ENCODE data around the gene HKDC1.

HKDC1 gene

DNA sequence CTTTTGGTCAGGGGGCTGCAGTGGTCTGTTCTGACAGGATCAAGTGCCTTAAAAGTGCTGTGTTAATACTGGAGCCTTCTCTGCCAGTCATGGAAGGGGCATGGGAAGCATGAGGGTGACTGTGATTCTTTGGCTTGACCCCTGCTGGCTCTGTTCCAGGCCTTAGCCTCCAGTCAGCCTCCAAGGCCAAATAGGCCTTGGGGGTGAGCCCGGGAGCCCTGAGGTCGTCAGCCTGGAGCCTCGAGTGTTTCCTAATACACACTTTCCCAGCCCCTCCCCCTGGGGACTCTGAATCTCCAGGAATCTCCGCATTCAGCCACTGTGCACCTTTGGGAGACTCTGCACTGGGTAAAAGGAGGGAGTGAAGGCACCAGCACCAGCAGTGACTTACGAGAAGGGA, 10.0 kb downstream of the HKDC1 start:
- Histone ChIP-seq H3K27ac (ENCODE audit: low read depth, low read length, severe bottlenecking) (no peak overlapping the region), H3K4me1 (ENCODE audit: control insufficient read depth, insufficient read depth, low read length, poor library complexity, severe bottlenecking) (peaks cover 26% of the 10 kb centered on the region), H3K36me3 (ENCODE audit: control insufficient read depth, insufficient read depth, low read length) (no peaks in the 10 kb centered on the region), H3K9me3 (ENCODE audit: control insufficient read depth, low read length) (no peaks in the 10 kb centered on the region), H3K4me3 (ENCODE audit: extremely low read depth, insufficient read depth, low read length, poor library complexity, severe bottlenecking) (no peak overlapping the region)
- 91% methylated on average over 2 of the region's 5 CpGs; no CpG with 5 or more reads in 1 of the 2 experiments for WGBS, 2 experiments (ENCODE audit: insufficient coverage in 2 of 2)

GRCh38 chr10:69232252-69232651, 12.1 kb downstream of the HKDC1 start:
- peaks cover 21% of the 10 kb centered on the region for H3K4me1 ChIP-seq (ENCODE audit: control insufficient read depth, insufficient read depth, low read length, poor library complexity, severe bottlenecking)
- H3K9me3 ChIP-seq (ENCODE audit: control insufficient read depth, low read length) = no peaks in the 10 kb centered on the region
- H3K4me3 ChIP-seq (ENCODE audit: extremely low read depth, insufficient read depth, low read length, poor library complexity, severe bottlenecking) = no peak overlapping the region
- no peaks in the 10 kb centered on the region for H3K36me3 ChIP-seq (ENCODE audit: control insufficient read depth, insufficient read depth, low read length)
- H3K27ac ChIP-seq (ENCODE audit: low read depth, low read length, severe bottlenecking) = no peak overlapping the region
- WGBS, 2 experiments (ENCODE audit: insufficient coverage in 2 of 2) = 65 to 74% methylated on average over 8 to 9 of the region's 9 CpGs

DNA sequence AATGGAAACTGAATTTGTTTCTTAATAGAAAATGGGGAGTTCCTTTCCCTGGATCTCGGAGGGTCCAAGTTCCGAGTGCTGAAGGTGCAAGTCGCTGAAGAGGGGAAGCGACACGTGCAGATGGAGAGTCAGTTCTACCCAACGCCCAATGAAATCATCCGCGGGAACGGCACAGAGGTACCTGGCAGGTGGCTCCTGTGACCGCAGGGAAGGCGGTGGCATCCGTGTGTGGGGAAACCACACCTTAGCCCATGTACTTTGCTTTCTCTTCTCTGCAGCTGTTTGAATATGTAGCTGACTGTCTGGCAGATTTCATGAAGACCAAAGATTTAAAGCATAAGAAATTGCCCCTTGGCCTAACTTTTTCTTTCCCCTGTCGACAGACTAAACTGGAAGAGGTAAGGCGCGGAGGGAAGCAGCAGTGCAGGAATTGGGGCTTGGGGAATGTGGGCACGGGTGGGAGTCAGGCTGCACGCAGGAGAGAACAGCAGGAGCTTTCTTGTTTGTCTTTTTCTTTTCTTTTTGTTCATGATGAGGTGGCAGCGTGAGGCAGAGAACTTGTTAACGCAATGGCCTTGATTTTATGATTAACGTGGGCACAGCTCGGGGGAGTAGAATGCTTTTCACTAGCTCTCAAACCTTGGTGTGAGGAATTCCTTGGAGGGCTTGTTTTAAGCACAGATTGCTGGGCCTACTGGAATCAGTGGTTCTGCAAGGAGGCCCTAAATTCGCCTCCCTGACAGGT, 12.8 kb downstream of the HKDC1 start:
- Histone ChIP-seq H3K27ac (ENCODE audit: low read depth, low read length, severe bottlenecking) (peak overlapping the region; percentile 23), H3K4me1 (ENCODE audit: control insufficient read depth, insufficient read depth, low read length, poor library complexity, severe bottlenecking) (peaks cover 21% of the 10 kb centered on the region)
- WGBS, 2 experiments (ENCODE audit: insufficient coverage in 2 of 2) = 90 to 92% methylated on average over 17 to 19 of the region's 22 CpGs

DNA sequence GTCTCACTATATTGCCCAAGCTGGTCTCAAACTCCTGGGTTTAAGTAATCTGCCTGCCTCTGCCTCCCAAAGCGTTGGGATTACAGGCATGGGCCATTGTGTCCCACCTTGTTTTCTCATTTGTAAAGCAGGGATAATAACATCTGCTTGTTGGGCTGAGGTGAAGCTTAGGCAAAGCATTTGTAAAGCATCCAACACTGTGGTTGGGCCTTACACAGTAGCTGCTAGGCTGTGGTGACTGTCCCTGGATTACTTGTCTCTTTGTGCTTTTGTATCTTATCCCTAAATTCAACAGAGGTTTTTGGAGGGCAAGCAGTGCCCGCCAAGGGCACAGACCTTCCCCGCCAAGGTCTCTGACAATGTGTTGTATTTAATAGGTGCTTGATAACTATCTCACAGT, 14.3 kb downstream of the HKDC1 start:
- 90 to 92% methylated on average over 2 of the region's 3 CpGs for WGBS, 2 experiments (ENCODE audit: insufficient coverage in 2 of 2)
- Histone ChIP-seq H3K4me1 (ENCODE audit: control insufficient read depth, insufficient read depth, low read length, poor library complexity, severe bottlenecking) (peaks cover 15% of the 10 kb centered on the region), H3K4me3 (ENCODE audit: extremely low read depth, insufficient read depth, low read length, poor library complexity, severe bottlenecking) (no peak overlapping the region), H3K27ac (ENCODE audit: low read depth, low read length, severe bottlenecking) (no peak overlapping the region), H3K9me3 (ENCODE audit: control insufficient read depth, low read length) (no peaks in the 10 kb centered on the region), H3K36me3 (ENCODE audit: control insufficient read depth, insufficient read depth, low read length) (no peaks in the 10 kb centered on the region)

More for the DNA sequence above, 12.8 kb downstream of the HKDC1 start:
- no peaks in the 10 kb centered on the region for H3K9me3 ChIP-seq (ENCODE audit: control insufficient read depth, low read length)
- no peak overlapping the region for H3K4me3 ChIP-seq (ENCODE audit: extremely low read depth, insufficient read depth, low read length, poor library complexity, severe bottlenecking)
- no peaks in the 10 kb centered on the region for H3K36me3 ChIP-seq (ENCODE audit: control insufficient read depth, insufficient read depth, low read length)

GRCh38 chr10:69237528-69238159, 17.5 kb downstream of the HKDC1 start:
- Histone ChIP-seq H3K9me3 (ENCODE audit: control insufficient read depth, low read length) (no peaks in the 10 kb centered on the region), H3K27ac (ENCODE audit: low read depth, low read length, severe bottlenecking) (no peak overlapping the region), H3K4me1 (ENCODE audit: control insufficient read depth, insufficient read depth, low read length, poor library complexity, severe bottlenecking) (peaks cover 8% of the 10 kb centered on the region), H3K4me3 (ENCODE audit: extremely low read depth, insufficient read depth, low read length, poor library complexity, severe bottlenecking) (no peak overlapping the region), H3K36me3 (ENCODE audit: control insufficient read depth, insufficient read depth, low read length) (no peaks in the 10 kb centered on the region)
- whole genome bisulfite sequencing, 2 experiments (ENCODE audit: insufficient coverage in 2 of 2) = 18 to 61% methylated on average over 3 to 10 of the region's 17 CpGs

GRCh38 chr10:69239136-69239535, 19.0 kb downstream of the HKDC1 start:
- 77 to 85% methylated on average over 4 of the region's 5 CpGs for WGBS, 2 experiments (ENCODE audit: insufficient coverage in 2 of 2)
- H3K9me3 ChIP-seq (ENCODE audit: control insufficient read depth, low read length) = no peaks in the 10 kb centered on the region

DNA sequence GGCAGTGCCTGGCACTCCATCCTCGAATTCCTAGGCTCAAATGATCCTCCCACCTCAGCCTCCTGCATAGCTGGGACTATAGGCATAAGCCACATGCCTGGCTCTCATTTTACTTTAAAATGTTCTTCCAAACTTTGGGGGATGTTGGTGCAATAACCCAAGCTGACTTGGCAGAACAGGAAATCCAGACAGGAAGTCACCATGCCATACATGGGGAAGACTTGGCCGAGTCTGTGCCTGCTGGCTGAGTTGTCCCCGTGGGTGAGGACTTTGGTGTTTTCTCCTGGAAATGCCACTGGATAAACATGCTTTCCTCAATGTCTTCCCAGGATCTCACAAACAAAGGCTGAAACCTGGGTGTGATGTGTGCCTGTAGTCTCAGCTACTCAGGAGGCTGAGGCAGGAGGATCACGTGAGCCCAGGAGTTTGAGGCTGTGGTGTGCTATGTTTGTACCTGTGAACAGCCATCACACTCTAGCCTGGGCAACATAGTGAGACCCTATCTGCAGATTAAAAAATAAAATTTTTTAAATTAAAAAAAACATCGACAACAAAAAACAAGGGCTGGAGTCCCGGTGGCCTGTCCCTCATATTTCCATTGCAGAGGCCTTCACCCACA, 19.8 kb downstream of the HKDC1 start:
- Histone ChIP-seq H3K36me3 (ENCODE audit: control insufficient read depth, insufficient read depth, low read length) (no peaks in the 10 kb centered on the region), H3K4me1 (ENCODE audit: control insufficient read depth, insufficient read depth, low read length, poor library complexity, severe bottlenecking) (no peaks in the 10 kb centered on the region), H3K9me3 (ENCODE audit: control insufficient read depth, low read length) (no peaks in the 10 kb centered on the region), H3K27ac (ENCODE audit: low read depth, low read length, severe bottlenecking) (no peak overlapping the region), H3K4me3 (ENCODE audit: extremely low read depth, insufficient read depth, low read length, poor library complexity, severe bottlenecking) (no peak overlapping the region)
- WGBS, 2 experiments (ENCODE audit: insufficient coverage in 2 of 2) = 91 to 100% methylated on average over 3 to 4 of the region's 6 CpGs

More at GRCh38 chr10:69239136-69239535, 19.0 kb downstream of the HKDC1 start:
- Histone ChIP-seq H3K4me3 (ENCODE audit: extremely low read depth, insufficient read depth, low read length, poor library complexity, severe bottlenecking) (no peak overlapping the region), H3K4me1 (ENCODE audit: control insufficient read depth, insufficient read depth, low read length, poor library complexity, severe bottlenecking) (no peaks in the 10 kb centered on the region), H3K27ac (ENCODE audit: low read depth, low read length, severe bottlenecking) (no peak overlapping the region), H3K36me3 (ENCODE audit: control insufficient read depth, insufficient read depth, low read length) (no peaks in the 10 kb centered on the region)

DNA sequence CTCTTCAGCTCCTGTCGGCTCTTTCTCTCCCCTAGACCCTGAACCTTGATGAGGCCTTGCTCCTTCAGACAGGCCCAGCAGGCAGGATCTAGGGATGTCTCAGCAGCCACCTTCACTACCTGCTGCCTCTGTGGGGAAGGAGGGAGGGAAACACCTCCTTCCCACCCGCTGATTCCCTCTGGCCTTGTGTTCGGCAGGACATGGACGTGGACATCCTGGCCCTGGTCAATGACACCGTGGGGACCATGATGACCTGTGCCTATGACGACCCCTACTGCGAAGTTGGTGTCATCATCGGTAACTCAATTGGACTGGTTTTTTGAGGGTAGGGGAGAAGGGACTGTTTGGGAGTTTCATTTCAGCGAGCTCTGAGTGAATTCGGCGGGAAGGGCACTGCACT, 20.3 kb downstream of the HKDC1 start:
- H3K27ac ChIP-seq (ENCODE audit: low read depth, low read length, severe bottlenecking) = no peak overlapping the region
- no peak overlapping the region for H3K4me3 ChIP-seq (ENCODE audit: extremely low read depth, insufficient read depth, low read length, poor library complexity, severe bottlenecking)
- no peaks in the 10 kb centered on the region for H3K9me3 ChIP-seq (ENCODE audit: control insufficient read depth, low read length)
- WGBS, 2 experiments (ENCODE audit: insufficient coverage in 2 of 2) = 94 to 95% methylated on average over 6 to 10 of the region's 11 CpGs
- no peaks in the 10 kb centered on the region for H3K4me1 ChIP-seq (ENCODE audit: control insufficient read depth, insufficient read depth, low read length, poor library complexity, severe bottlenecking)
- H3K36me3 ChIP-seq (ENCODE audit: control insufficient read depth, insufficient read depth, low read length) = no peaks in the 10 kb centered on the region

GRCh38 chr10:69241575-69241974, 21.4 kb downstream of the HKDC1 start:
- no peak overlapping the region for H3K4me3 ChIP-seq (ENCODE audit: extremely low read depth, insufficient read depth, low read length, poor library complexity, severe bottlenecking)
- 89 to 97% methylated on average over 5 to 6 of the region's 7 CpGs for WGBS, 2 experiments (ENCODE audit: insufficient coverage in 2 of 2)
- no peak overlapping the region for H3K27ac ChIP-seq (ENCODE audit: low read depth, low read length, severe bottlenecking)
- H3K9me3 ChIP-seq (ENCODE audit: control insufficient read depth, low read length) = no peaks in the 10 kb centered on the region
- H3K4me1 ChIP-seq (ENCODE audit: control insufficient read depth, insufficient read depth, low read length, poor library complexity, severe bottlenecking) = no peaks in the 10 kb centered on the region
- no peaks in the 10 kb centered on the region for H3K36me3 ChIP-seq (ENCODE audit: control insufficient read depth, insufficient read depth, low read length)

GRCh38 chr10:69242040-69242851, 22.1 kb downstream of the HKDC1 start:
- WGBS, 2 experiments (ENCODE audit: insufficient coverage in 2 of 2) = 91 to 97% methylated on average over 8 of the region's 11 CpGs
- Histone ChIP-seq H3K4me1 (ENCODE audit: control insufficient read depth, insufficient read depth, low read length, poor library complexity, severe bottlenecking) (no peaks in the 10 kb centered on the region), H3K4me3 (ENCODE audit: extremely low read depth, insufficient read depth, low read length, poor library complexity, severe bottlenecking) (no peak overlapping the region), H3K36me3 (ENCODE audit: control insufficient read depth, insufficient read depth, low read length) (no peaks in the 10 kb centered on the region), H3K9me3 (ENCODE audit: control insufficient read depth, low read length) (no peaks in the 10 kb centered on the region), H3K27ac (ENCODE audit: low read depth, low read length, severe bottlenecking) (no peak overlapping the region)
